Frontal cortex (tissue), 4 donors: ENCODE results near the gene C2CD2. TPM values are rescaled to one million over a fixed set of nuclear protein-coding genes. Genes with fewer than 3 reads are reported as not detected.

Experiments used
- DNase-seq, 2 donors: peaks; one replicate each; pipeline ENCODE4 v3.0.0; 2012; ENCODE audit warnings: low spot score in 2 of 2
- FAIRE-seq: peaks from 2 replicates; lab custom pipeline; 2012; peaks lifted over from hg19 to GRCh38; lab: Jason Lieb, UNC
- total RNA-seq: library from RNA; depleted of rRNA; stranded (reverse); fragments of >200 nt; gene quantifications from one replicate; pipeline ENCODE4 v1.2.3, GENCODE V29; 2014
- donor health status: control.
- donor health status: control.
- donor health status: control.

C2CD2 gene
- total RNA-seq, 1 donor from 2014 or later = 9.4 TPM

GRCh38 chr21:41941941-41942340 lies 11.9 kb downstream of the C2CD2 start:
- DNase-seq = no peak
- FAIRE-seq = no peak

DNA sequence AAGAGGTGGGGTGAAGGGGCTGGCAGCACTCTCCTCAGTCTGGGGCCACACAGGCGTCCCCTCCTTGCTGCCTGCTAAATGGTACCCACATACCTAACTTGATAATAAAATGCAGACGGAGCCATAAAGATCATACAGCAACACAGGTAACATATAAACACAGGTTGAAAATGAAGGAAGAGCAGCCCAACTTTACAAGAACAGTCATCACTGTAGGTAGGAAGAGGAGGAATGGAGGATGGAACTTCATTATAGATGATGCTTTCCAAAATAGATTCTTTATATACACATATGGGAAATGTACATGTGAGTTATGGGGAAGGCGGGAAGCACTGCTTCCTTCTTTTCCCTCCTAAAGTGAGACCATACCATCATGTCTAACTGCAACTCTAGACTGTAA lies 13.4 kb downstream of the C2CD2 start:
- DNase-seq (no peak), FAIRE-seq (no peak)

DNA sequence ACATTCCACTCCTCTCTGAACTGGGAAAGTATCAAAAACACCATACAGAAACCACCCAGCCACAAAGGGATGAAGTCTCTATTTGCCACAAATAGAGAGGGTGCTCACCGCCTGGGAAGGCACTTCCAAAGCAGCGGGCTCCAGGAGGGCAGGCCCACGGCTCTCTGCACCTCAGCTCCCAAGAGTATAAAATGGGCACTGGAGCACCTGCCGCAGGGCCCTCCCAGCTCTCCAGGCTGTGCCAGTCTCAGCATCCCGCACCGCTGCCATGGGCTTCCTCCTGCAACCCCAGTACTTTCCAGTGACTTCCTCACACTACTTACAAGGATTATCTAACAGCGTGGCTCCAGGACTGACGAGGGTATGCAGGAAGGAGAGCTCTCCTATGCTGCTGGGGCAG lies 14.4 kb downstream of the C2CD2 start:
- no peak for FAIRE-seq
- DNase-seq = no peak

GRCh38 chr21:41933313-41934079 lies 20.3 kb downstream of the C2CD2 start:
- no peak for FAIRE-seq

GRCh38 chr21:41932576-41933312 lies 21.1 kb downstream of the C2CD2 start:
- FAIRE-seq (no peak), DNase-seq (no peak)

More at GRCh38 chr21:41933313-41934079, 20.3 kb downstream of the C2CD2 start:
- DNase-seq = no peak

- FAIRE-seq (no peak), DNase-seq (no peak)
Measured at GRCh38 chr21:41932191-41932575, 21.6 kb downstream of the C2CD2 start.

DNA sequence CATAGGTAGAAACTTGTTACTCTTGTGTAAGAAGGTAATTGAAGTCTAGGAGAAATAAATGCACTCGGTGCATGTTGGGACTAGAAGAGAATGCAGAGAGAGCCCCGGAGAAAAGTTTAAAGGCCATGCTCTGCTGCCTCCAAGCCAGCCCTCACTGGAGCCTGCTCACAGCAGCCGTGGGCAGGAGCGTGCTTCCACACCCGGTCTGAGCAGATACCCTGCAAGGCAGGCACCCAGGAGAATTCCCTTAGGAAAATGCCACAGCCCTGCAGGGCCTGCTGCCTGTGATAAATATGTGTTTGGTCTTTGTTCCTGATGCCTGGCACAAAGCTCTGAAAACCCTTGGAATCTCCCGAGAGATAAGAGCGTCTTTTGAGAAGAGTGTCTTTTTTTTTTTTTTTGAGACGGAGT lies 22.8 kb downstream of the C2CD2 start:
- DNase-seq = no peak

GRCh38 chr21:41929248-41929647 lies 24.6 kb downstream of the C2CD2 start:
- DNase-seq = no peak
- no peak for FAIRE-seq

More for the DNA sequence above, 22.8 kb downstream of the C2CD2 start:
- FAIRE-seq = no peak

- no peak for DNase-seq
- FAIRE-seq = no peak
Measured at GRCh38 chr21:41928621-41929220, 25.1 kb downstream of the C2CD2 start.

DNA sequence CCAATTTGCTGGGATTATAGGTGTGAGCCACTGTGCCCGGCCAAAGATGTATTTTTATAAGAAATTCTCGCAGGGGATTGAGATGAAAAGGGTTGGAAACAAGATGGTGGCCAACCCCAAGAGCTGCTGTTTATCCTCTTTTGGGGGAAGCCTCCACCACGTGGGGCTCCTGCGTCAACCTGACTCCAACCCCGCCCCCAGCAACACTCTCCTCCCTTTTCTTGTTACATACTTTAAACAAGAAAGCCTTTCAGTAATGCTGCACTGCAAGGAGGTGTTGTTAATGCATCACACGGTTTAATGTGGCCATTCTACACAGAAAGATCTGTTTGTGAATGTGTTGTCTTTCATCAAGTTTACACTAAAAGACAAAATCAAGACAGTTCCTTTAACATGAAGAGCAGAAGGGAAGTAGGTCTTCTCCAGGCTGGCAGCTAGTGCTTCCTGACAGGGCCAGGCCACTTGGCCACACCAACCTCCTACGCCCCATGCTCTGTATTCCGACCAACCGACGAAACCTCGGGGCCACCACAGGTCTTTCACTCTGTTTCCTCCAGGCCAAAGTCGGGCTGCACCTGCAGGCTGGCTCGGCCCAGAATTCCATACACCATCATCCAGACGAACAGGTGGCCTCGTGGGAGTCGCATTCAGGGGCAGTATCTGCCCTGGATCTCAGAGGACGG lies 25.9 kb downstream of the C2CD2 start:
- DNase-seq = no peak
- no peak for FAIRE-seq

DNA sequence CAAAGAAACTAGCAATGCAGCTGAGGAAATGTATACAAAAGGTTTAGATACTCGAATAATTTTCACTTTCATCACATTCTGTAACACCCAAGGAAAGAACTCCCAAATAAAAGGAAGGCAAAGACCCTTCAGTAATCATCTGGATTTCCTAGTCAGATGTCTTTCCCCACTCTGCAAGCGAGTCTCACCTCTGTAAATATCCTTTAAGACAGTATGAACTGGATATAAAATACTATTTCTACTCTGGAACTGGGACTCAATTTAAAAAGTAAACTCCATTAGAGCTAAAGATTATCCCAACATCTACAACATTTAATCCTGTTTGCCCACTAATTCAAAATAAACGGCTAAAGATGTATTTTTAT lies 27.0 kb downstream of the C2CD2 start:
- no peak for DNase-seq
- no peak for FAIRE-seq

DNA sequence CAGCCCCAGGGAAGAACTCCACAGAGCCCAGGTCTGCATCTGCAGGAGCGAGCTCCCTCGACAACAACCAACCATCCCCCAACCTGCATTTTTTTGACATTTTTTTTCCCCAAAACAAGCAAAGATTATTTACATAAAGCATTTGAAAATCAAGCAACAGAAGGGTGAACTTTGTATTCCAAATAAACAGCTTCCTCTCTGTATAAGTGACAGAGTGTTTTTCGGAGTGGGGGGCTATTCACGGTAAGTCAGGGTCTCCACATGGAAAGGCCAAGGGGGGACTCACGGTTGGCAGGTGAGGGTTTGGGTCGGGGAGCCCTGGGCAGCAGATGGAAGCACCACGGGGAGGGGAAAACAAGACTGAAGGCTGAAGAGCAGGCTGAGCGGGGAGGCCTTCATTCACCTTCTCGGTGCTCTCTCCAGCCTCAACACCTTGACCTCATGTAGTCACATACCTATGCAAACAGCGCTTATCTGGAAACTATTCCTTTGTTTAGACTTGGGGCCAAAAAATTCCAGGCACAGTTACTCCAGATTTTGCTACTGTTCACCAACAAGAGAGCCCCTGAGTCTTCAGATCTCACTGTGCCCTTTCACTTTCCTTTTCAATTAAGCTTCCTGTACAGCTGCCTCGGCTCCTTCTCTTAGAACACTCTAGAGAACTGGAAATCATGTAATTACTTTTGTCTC lies 27.6 kb downstream of the C2CD2 start:
- FAIRE-seq (no peak), DNase-seq (peak in 1 of 2 donors; percentile 60)

DNA sequence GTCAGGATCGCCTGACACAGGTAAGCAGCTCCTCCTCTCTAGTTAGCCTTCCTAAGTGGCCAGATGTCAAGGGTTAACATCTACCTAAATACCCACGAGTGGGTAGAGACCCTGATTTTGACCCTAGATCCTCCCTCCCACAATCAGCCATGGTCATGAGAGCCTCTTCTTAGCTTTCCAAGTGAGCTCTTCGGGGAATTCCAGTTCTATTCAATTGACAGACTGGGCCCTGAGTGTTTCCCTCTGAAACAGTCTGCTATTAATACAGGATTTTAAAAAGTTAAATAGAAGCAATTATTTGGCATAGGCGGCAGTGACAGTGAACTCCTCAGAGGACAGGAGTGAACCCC lies 28.1 kb downstream of the C2CD2 start:
- FAIRE-seq = no peak
- DNase-seq = no peak

DNA sequence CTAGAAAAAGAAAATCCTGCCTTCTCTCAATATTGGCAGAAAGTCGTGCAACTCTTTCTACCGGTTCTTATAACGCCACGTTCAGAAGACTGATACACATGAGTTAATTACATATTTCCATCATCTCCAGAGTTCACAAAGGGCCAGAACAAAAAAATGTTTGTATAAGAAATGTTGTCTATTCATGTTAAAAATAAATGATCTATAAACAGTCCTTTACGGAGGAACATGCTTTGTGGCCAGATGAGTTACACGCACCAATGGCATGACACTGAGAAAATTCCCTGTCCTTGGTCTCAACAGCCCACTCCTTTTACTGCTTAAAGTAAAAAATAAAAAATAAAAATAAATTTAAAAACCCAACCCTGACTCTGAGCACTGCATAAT lies 29.5 kb downstream of the C2CD2 start:
- no peak for DNase-seq
- FAIRE-seq = no peak

DNA sequence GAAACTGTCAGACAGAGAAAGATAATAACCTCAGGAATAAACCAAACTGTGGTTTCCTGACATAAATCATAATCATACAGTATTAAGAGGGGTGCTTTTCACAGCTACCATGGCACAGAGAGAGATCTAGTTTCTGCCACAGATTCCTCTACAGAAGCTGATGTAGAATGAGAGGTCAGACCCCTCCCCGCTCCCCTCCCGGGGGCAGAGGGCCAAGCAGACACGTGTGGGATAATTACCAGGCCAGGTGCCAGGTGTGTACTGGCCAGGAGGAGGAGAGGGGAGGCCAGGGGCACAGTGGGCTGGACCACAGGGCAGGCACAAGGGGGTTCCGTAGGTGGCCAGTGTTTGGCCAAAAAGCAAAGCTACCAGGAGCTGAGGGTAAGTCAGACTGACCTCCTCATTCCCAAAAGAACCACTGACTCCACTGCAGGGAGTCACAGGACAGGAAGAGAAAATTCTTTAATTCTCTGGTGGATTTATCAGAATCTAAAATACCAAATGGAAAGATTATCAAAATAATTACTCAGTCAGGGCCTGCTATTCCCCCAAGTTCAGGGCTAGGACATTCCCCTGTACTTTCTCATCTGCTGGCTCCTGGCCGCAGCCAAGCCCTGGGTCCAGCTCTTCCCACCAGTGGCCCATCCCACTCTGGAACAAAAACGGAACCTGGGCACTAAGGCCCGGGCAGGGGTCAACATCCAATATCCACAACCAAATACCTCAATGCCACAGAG lies 30.0 kb downstream of the C2CD2 start:
- DNase-seq (no peak), FAIRE-seq (no peak)

- FAIRE-seq (no peak), DNase-seq (no peak)
Measured at GRCh38 chr21:41923186-41923585, 30.6 kb downstream of the C2CD2 start.

- DNase-seq (no peak), FAIRE-seq (no peak)
Measured at GRCh38 chr21:41921021-41921420, 32.8 kb downstream of the C2CD2 start.

DNA sequence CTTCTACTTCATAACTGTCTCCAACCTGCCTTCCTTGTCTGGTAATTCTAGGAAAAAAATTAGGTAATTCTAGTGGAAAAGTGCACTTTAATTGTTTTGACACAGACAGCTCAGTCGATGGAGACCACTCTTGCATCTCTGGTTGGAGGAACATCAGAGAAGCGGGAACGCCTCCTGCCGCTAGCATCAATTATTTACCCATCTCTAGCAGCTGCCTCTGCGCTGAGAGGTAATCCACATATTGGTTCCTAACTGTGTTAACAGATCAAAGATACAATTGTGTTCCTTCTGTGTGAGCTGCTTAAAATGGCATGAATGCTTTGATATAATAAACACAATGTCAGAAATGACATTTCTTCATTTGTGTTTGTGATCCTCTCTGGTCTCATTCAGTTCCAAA lies 33.3 kb downstream of the C2CD2 start:
- FAIRE-seq (no peak), DNase-seq (no peak)

- FAIRE-seq (no peak), DNase-seq (no peak)
Measured at GRCh38 chr21:41919666-41920398, 34.0 kb downstream of the C2CD2 start.
